WTC11 (cell line): ENCODE results near the gene SNX13.

Experiments used
- CREB1 ChIP-seq: sonication (generic); formaldehyde crosslinking; IDR thresholded peaks from 2 replicates; pipeline ENCODE4 v1.8.0; 2023; ENCODE audit warnings: mild to moderate bottlenecking, missing genetic modification reagents
- JUN ChIP-seq: sonication (generic); formaldehyde crosslinking; IDR thresholded peaks from 2 replicates; pipeline ENCODE4 v1.8.0; 2023; ENCODE audit warnings: mild to moderate bottlenecking, missing genetic modification reagents
- TCF7 ChIP-seq: sonication (generic); formaldehyde crosslinking; IDR thresholded peaks from 2 replicates; pipeline ENCODE4 v1.8.0; 2022; ENCODE audit warnings: mild to moderate bottlenecking, low read depth, missing genetic modification reagents, moderate library complexity
- ZBTB21 ChIP-seq: sonication (generic); formaldehyde crosslinking; IDR thresholded peaks from 2 replicates; pipeline ENCODE4 v1.8.1; 2023; ENCODE audit warnings: mild to moderate bottlenecking, missing genetic modification reagents, borderline replicate concordance
- ZNF263 ChIP-seq: sonication (generic); formaldehyde crosslinking; IDR thresholded peaks from 2 replicates; pipeline ENCODE4 v1.8.1; 2022; ENCODE audit warnings: low read depth, mild to moderate bottlenecking, moderate library complexity, missing genetic modification reagents
- TF ChIP-seq, protein P1 (sequence below): fragments of 200-600 bp; IDR thresholded peaks from 2 replicates; pipeline ENCODE4 v1.8.0; 2022; ENCODE audit warnings: antibody characterized with exemption
- TF ChIP-seq, protein P2 (sequence below): sonication (generic); formaldehyde crosslinking; IDR thresholded peaks from 2 replicates; pipeline ENCODE4 v1.8.1; 2022; ENCODE audit warnings: low read depth, mild to moderate bottlenecking, moderate library complexity, missing genetic modification reagents, borderline replicate concordance
- TF ChIP-seq, protein P3 (sequence below): sonication (generic); formaldehyde crosslinking; IDR thresholded peaks from 2 replicates; pipeline ENCODE4 v1.8.1; 2023; ENCODE audit warnings: mild to moderate bottlenecking, missing genetic modification reagents, moderate library complexity

DNA sequence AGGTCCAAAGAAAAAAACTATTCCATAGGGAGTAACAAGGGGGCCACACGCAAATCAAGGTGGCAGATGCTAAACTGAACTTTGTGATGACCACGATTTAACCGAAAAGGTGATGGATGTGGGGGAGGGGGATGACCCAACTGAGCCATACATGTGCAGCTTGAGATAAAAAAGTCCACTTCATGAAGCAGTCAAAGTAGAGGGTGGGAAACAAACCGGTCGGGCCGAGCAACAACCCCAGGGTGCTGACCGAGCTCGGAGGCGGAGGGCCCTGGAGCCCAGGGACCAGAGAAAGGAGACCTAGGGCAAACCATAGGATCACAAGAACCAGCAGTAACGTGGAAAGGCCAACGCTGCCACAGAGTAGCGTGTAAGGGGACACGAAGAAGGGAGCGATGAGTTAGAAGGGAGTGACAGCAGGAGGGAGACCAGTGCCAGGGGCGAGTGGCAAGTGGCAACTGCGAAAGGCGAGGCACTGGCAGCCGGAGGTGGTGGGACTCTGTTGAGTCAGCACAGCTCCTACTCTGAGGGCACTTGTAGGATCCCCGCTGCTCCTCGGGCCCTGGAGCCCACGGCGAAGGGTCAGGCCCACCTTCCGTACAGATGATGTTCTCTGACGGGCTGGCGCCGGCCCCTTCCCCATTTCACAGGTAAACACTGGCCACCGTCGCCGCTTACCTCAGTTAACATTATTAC, 540 bp downstream of the SNX13 start:
- TF ChIP-seq JUN (no peak), CREB1 (CRISPR knock-in tag) (no peak), TCF7 (CRISPR knock-in tag) (no peak), ZNF263 (CRISPR knock-in tag) (no peak), ZBTB21 (no peak)
- TF ChIP-seq, protein P1, sequence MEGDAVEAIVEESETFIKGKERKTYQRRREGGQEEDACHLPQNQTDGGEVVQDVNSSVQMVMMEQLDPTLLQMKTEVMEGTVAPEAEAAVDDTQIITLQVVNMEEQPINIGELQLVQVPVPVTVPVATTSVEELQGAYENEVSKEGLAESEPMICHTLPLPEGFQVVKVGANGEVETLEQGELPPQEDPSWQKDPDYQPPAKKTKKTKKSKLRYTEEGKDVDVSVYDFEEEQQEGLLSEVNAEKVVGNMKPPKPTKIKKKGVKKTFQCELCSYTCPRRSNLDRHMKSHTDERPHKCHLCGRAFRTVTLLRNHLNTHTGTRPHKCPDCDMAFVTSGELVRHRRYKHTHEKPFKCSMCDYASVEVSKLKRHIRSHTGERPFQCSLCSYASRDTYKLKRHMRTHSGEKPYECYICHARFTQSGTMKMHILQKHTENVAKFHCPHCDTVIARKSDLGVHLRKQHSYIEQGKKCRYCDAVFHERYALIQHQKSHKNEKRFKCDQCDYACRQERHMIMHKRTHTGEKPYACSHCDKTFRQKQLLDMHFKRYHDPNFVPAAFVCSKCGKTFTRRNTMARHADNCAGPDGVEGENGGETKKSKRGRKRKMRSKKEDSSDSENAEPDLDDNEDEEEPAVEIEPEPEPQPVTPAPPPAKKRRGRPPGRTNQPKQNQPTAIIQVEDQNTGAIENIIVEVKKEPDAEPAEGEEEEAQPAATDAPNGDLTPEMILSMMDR: no peak
- TF ChIP-seq, protein P2, sequence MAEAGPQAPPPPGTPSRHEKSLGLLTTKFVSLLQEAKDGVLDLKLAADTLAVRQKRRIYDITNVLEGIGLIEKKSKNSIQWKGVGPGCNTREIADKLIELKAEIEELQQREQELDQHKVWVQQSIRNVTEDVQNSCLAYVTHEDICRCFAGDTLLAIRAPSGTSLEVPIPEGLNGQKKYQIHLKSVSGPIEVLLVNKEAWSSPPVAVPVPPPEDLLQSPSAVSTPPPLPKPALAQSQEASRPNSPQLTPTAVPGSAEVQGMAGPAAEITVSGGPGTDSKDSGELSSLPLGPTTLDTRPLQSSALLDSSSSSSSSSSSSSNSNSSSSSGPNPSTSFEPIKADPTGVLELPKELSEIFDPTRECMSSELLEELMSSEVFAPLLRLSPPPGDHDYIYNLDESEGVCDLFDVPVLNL (CRISPR knock-in tag): no peak
- TF ChIP-seq, protein P3, sequence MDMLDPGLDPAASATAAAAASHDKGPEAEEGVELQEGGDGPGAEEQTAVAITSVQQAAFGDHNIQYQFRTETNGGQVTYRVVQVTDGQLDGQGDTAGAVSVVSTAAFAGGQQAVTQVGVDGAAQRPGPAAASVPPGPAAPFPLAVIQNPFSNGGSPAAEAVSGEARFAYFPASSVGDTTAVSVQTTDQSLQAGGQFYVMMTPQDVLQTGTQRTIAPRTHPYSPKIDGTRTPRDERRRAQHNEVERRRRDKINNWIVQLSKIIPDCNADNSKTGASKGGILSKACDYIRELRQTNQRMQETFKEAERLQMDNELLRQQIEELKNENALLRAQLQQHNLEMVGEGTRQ (CRISPR knock-in tag): no peak
